ENCODE results near the gene SPRED3. TPM values are rescaled to one million over a fixed set of nuclear protein-coding genes. Genes with fewer than 3 reads are reported as not detected.
A peak's percentile ranks its signal among the peaks of the same experiment; 100 is the strongest.

SPRED3 gene
- total RNA-seq, 1 donor from 2014 or later: 0.71 TPM

GRCh38 chr19:38430931-38431330 lies 42.4 kb downstream of the SPRED3 start:
- intact Hi-C loops (cut with micrococcal nuclease): no loop called here
- no peak for DNase-seq
- TF ChIP-seq CTCF (IDR thresholded peaks at IDR 0.05; ENCODE audit: borderline replicate concordance): no peak
- H3K4me3 ChIP-seq: no peak overlapping the region
- H3K9me3 ChIP-seq (replicated peaks): no peaks in the 10 kb centered on the region
- H3K4me1 ChIP-seq: peaks cover 8% of the 10 kb centered on the region
- no peaks in the 10 kb centered on the region for H3K36me3 ChIP-seq
- H3K27ac ChIP-seq (replicated peaks): no peak overlapping the region
- peaks cover 53% of the 10 kb centered on the region for H3K27me3 ChIP-seq (ENCODE audit: low read depth)

- Histone ChIP-seq H3K4me3 (peak within 1 kb of the TSS; percentile 36), H3K9me3 (replicated peaks) (no peaks in the 10 kb centered on the region), H3K27me3 (ENCODE audit: low read depth) (peaks cover 68% of the 10 kb centered on the region), H3K27ac (replicated peaks) (no peak within 1 kb of the TSS), H3K36me3 (no peaks in the 10 kb centered on the region), H3K4me1 (peaks cover 5% of the 10 kb centered on the region)
- TF ChIP-seq CTCF (IDR thresholded peaks at IDR 0.05; ENCODE audit: borderline replicate concordance): no peak
- intact Hi-C loops (cut with micrococcal nuclease): no loop called here
- peak; percentile 67 for DNase-seq
These were observed 44.8 kb downstream of the SPRED3 start, which contains the start of gene RYR1 for GRCh38 chr19:38433268-38433733. TSS of gene RYR1 (plus strand) at chr19:38433691. CDS start at chr19:38433830, 139 bp downstream.

- Histone ChIP-seq H3K4me3 (peak overlapping the region; percentile 36), H3K4me1 (peaks cover 5% of the 10 kb centered on the region), H3K27ac (replicated peaks) (no peak overlapping the region), H3K9me3 (replicated peaks) (no peaks in the 10 kb centered on the region), H3K36me3 (no peaks in the 10 kb centered on the region), H3K27me3 (ENCODE audit: low read depth) (peaks cover 75% of the 10 kb centered on the region)
- no peak for TF ChIP-seq CTCF (IDR thresholded peaks at IDR 0.05; ENCODE audit: borderline replicate concordance)
- intact Hi-C loops (cut with micrococcal nuclease): no loop called here
- peak; percentile 48 for DNase-seq
These were observed 46.1 kb downstream of the SPRED3 start for GRCh38 chr19:38434549-38435051.

- Histone ChIP-seq H3K4me1 (peaks cover 5% of the 10 kb centered on the region), H3K4me3 (no peak overlapping the region), H3K9me3 (replicated peaks) (no peaks in the 10 kb centered on the region), H3K27me3 (ENCODE audit: low read depth) (peaks cover 83% of the 10 kb centered on the region), H3K36me3 (no peaks in the 10 kb centered on the region), H3K27ac (replicated peaks) (no peak overlapping the region)
- TF ChIP-seq CTCF (IDR thresholded peaks at IDR 0.05; ENCODE audit: borderline replicate concordance): no peak
- no peak for DNase-seq
- intact Hi-C loops (cut with micrococcal nuclease): no loop called here
These were observed 48.8 kb downstream of the SPRED3 start for GRCh38 chr19:38437295-38437694.

- Histone ChIP-seq H3K27me3 (ENCODE audit: low read depth) (peaks cover 83% of the 10 kb centered on the region), H3K27ac (replicated peaks) (no peak overlapping the region), H3K36me3 (no peaks in the 10 kb centered on the region), H3K4me3 (no peak overlapping the region), H3K9me3 (replicated peaks) (no peaks in the 10 kb centered on the region), H3K4me1 (peaks cover 5% of the 10 kb centered on the region)
- DNase-seq: no peak
- intact Hi-C loops (cut with micrococcal nuclease): no loop called here
- no peak for TF ChIP-seq CTCF (IDR thresholded peaks at IDR 0.05; ENCODE audit: borderline replicate concordance)
These were observed 49.4 kb downstream of the SPRED3 start for GRCh38 chr19:38437917-38438316.

Data from left ventricle myocardium inferior (tissue), 1 donor.